Mucosa of descending colon (tissue), 3 donors: ENCODE data around the gene LRRC51. TPM values are rescaled to one million over a fixed set of nuclear protein-coding genes. Genes with fewer than 3 reads are reported as not detected.

Source experiments
- ATAC-seq: fragments of 200-7000 bp; cut with Tn5 transposase; one replicate; pipeline ENCODE4 v1.9.1; 2020; ENCODE audit warnings: mild to moderate bottlenecking, moderate library complexity
- DNase-seq, 3 donors: peaks; one replicate each; pipeline ENCODE4 v3.0.0-alpha.2; 2020
- H3K36me3 ChIP-seq: fragments of 200-600 bp; one replicate; pipeline ENCODE4 v1.8.0; 2021; ENCODE audit warnings: low read depth, mild to moderate bottlenecking
- H3K4me1 ChIP-seq: fragments of 200-600 bp; one replicate; pipeline ENCODE4 v1.8.0; 2021; ENCODE audit warnings: low read depth, mild to moderate bottlenecking
- H3K4me3 ChIP-seq: fragments of 200-600 bp; one replicate; pipeline ENCODE4 v1.8.0; 2021; ENCODE audit warnings: mild to moderate bottlenecking
- H3K9me3 ChIP-seq: fragments of 200-600 bp; one replicate; pipeline ENCODE4 v1.8.0; 2021; ENCODE audit warnings: mild to moderate bottlenecking
- intact Hi-C, 2 donors: fragments of 100-400 bp; cut with DNase I in 1 of 2; cut with micrococcal nuclease in 1 of 2; formaldehyde crosslinking; loops; one replicate each; pipeline versions ENCODE4 v1.11.0 to v1.11.1; 2022; cut with DNase I, micrococcal nuclease
- total RNA-seq, 3 donors: library from RNA; stranded (reverse); fragmentation: NEBNext Ultra II Directional in 2 of 3; extraction: Animal tissue kit (Norgen Biotek cat#: 25700) in 2 of 3; gene quantifications; one replicate each; pipeline versions ENCODE4 v1.2.1 to v1.2.4, GENCODE V29; 2021 to 2023
- TF ChIP-seq, protein P1 (sequence below): fragments of 200-600 bp; IDR thresholded peaks from one replicate; pipeline ENCODE4 v1.8.0; 2022; ENCODE audit warnings: antibody characterized with exemption, mild to moderate bottlenecking
- donor health status: DM: no; HTN: no; CAD: no; lungs with moderate emphysema.
- donor health status: DM: no; HTN: no; CAD: no.
- donor health status: DM: no; HTN: yes; CAD: no.

The LRRC51 gene
- total RNA-seq, 3 donors from 2014 or later = 7.5 to 9.4 (median 9.4) TPM

GRCh38 chr11:72083414-72083813, 2.8 kb downstream of the LRRC51 start:
- Histone ChIP-seq H3K4me3 (no peak overlapping the region), H3K4me1 (peaks cover 9% of the 10 kb centered on the region), H3K9me3 (no peaks in the 10 kb centered on the region), H3K36me3 (peaks cover 5% of the 10 kb centered on the region)
- no peak for ATAC-seq
- intact Hi-C loops = no loop called here
- TF ChIP-seq, protein P1, sequence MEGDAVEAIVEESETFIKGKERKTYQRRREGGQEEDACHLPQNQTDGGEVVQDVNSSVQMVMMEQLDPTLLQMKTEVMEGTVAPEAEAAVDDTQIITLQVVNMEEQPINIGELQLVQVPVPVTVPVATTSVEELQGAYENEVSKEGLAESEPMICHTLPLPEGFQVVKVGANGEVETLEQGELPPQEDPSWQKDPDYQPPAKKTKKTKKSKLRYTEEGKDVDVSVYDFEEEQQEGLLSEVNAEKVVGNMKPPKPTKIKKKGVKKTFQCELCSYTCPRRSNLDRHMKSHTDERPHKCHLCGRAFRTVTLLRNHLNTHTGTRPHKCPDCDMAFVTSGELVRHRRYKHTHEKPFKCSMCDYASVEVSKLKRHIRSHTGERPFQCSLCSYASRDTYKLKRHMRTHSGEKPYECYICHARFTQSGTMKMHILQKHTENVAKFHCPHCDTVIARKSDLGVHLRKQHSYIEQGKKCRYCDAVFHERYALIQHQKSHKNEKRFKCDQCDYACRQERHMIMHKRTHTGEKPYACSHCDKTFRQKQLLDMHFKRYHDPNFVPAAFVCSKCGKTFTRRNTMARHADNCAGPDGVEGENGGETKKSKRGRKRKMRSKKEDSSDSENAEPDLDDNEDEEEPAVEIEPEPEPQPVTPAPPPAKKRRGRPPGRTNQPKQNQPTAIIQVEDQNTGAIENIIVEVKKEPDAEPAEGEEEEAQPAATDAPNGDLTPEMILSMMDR = no peak
- no peak for DNase-seq

GRCh38 chr11:72084076-72084475, 3.4 kb downstream of the LRRC51 start:
- intact Hi-C loops = no loop called here
- Histone ChIP-seq H3K4me1 (peaks cover 5% of the 10 kb centered on the region), H3K36me3 (peaks cover 5% of the 10 kb centered on the region), H3K9me3 (no peaks in the 10 kb centered on the region), H3K4me3 (no peak overlapping the region)
- TF ChIP-seq, protein P1 = no peak
- DNase-seq (no peak), ATAC-seq (no peak)

- no peak overlapping the region for H3K4me3 ChIP-seq
- H3K36me3 ChIP-seq = peaks cover 5% of the 10 kb centered on the region
- no peaks in the 10 kb centered on the region for H3K4me1 ChIP-seq
- intact Hi-C loops = no loop called here
- ATAC-seq (no peak), DNase-seq (no peak)
- H3K9me3 ChIP-seq = no peaks in the 10 kb centered on the region
- TF ChIP-seq, protein P1 = no peak
Measured at GRCh38 chr11:72084965-72085364, 4.3 kb downstream of the LRRC51 start.

GRCh38 chr11:72085621-72086351, 5.1 kb downstream of the LRRC51 start:
- Histone ChIP-seq H3K9me3 (no peaks in the 10 kb centered on the region), H3K36me3 (no peaks in the 10 kb centered on the region), H3K4me3 (no peak overlapping the region), H3K4me1 (no peaks in the 10 kb centered on the region)
- no peak for DNase-seq
- TF ChIP-seq, protein P1 = no peak
- intact Hi-C loops = no loop called here
- ATAC-seq = peak; percentile 45

- Histone ChIP-seq H3K36me3 (no peaks in the 10 kb centered on the region), H3K4me1 (no peaks in the 10 kb centered on the region), H3K9me3 (no peaks in the 10 kb centered on the region), H3K4me3 (no peak overlapping the region)
- ATAC-seq (no peak), DNase-seq (no peak)
- intact Hi-C loops = no loop called here
- TF ChIP-seq, protein P1 = no peak
Measured at GRCh38 chr11:72088076-72088808, 7.6 kb downstream of the LRRC51 start.
